Measurements from ENCODE around the gene STX1B.

STX1B gene

DNA sequence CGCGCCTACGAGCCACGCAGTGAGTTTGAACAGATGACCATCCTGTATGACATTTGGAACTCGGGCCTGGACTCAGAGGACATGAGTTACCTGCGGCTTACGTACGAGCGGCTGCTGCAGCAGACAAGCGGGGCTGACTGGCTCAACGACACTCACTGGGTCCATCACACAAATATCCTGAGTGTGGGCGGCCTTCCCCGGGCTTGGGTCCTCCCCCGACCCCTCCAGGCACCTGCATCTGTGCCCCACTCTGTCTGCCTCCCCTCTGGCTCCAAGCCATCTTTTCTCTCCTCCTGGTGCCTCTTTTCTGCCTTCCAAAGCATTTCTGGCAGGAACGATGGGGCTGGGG lies 30.4 kb downstream of the STX1B start:
- DNase-seq (ENCODE audit: low read depth in 2 of 2, low spot score in 1 of 2): no peak

DNA sequence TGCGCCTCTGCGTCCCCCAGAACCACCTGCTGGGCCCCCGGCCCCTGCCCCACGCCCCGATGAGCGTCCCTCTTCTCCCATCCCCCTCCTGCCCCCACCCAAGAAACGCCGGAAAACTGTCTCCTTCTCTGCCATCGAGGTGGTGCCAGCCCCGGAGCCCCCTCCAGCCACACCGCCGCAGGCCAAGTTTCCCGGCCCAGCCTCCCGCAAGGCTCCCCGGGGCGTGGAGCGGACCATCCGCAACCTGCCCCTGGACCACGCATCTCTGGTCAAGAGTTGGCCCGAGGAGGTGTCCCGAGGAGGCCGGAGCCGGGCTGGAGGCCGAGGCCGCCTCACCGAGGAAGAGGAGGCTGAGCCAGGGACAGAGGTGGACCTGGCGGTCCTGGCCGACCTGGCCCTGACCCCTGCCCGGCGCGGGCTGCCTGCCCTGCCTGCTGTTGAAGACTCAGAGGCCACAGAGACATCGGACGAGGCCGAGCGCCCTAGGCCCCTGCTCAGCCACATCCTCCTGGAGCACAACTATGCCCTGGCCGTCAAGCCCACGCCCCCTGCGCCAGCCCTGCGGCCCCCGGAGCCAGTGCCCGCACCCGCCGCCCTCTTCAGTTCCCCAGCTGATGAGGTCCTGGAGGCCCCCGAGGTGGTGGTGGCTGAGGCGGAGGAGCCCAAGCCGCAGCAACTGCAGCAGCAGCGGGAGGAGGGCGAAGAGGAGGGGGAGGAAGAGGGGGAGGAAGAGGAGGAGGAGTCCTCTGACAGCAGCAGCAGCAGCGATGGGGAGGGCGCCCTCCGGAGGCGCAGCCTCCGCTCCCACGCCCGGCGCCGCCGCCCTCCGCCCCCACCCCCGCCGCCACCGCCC lies 31.0 kb downstream of the STX1B start:
- no peak for DNase-seq (ENCODE audit: low read depth in 2 of 2, low spot score in 1 of 2)

DNA sequence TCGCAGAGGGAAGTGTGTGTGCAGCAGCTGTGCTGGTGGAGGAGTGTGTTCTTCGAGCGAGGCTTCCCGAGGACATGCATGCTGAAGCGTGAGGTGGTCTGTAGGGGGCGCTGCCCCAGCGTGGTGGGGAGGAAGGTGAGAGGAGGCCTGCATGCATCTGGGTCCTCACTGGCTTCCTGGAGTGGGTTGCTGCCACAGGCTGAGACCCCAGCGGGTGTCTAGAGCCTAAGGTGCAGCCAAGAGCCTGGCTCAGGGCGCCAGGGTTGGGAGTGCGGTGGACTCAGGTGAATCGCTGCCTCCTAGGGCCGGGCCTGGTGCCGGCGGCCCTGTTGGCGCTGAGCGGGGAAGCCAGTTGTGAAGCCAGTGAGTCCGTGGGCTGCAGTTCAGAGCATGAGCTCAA lies 32.9 kb downstream of the STX1B start:
- no peak for DNase-seq (ENCODE audit: low read depth in 2 of 2, low spot score in 1 of 2)

DNA sequence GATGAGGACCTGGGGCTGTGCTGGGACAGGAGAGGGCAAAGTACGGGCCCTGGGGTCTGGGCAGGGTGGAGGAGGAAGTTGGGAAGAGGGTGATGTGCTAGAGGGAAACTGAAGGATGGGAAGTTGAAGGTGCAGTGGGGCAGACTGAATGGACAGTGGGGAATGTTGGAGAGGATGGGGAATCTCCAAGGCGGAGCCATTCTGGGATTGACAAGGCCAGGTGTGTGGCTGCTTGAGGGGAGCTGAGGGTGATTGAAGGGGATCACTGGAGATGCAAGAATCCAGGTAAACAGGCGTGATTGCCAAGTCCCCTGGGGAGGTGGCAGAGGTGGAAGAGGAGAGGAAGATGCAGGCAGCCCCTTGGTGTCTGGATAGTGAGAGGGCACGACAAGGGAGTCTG lies 34.0 kb downstream of the STX1B start:
- no peak for DNase-seq (ENCODE audit: low read depth in 2 of 2, low spot score in 1 of 2)

DNA sequence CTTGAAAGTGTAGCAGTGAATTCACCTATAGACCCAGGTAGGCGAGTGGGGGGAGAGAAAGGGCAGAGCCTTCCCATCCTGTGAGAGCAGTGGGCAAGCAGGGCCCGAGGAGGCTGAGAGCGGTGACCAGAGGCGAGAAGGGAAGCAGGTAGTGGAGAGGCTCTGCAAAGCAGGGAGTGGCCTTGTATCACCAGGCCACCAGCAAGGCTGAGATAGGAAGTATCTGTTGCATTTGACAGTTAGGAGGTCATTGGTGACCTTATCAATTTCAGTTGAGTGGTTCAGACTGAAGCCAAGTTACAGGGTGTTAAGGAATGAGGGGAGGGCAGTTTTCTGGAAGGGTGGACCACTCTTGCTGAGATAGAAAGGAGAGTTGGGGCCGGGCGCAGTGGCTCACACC lies 36.1 kb downstream of the STX1B start:
- no peak for DNase-seq (ENCODE audit: low read depth in 2 of 2, low spot score in 1 of 2)

DNA sequence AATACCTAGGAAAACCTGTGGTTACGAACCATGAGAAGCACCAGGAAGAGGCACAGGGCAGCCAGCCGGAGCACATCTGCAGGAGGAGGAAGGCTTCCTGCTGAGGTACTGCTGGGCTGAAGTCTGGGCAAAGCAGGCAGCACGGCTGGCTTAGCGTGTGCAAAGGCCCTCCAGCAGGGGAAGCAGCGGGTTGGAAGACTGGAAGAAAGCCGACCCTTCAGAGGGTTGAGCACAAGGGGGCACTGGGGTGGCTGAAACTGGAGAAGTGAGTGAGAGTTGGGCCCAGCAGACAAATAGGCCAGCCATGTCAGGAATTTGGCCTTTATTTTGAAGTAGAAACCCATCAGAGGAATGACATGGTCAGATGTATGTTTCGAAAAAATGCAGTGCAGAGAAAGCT lies 37.6 kb downstream of the STX1B start:
- no peak for DNase-seq (ENCODE audit: low read depth in 2 of 2, low spot score in 1 of 2)

DNA sequence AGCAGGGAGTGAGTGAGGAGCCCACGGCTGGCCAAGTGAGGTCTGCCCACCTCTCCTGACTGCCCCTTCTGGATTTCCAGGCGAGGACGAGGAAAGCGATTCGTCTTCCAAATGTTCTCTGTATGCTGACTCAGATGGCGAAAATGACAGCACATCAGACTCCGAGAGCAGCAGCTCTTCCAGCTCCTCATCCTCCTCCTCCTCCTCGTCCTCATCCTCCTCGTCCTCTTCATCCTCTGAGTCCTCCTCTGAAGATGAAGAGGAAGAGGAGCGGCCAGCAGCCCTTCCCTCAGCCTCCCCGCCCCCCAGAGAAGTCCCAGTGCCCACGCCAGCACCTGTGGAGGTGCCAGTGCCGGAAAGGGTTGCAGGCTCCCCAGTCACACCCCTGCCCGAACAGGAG lies 39.1 kb downstream of the STX1B start:
- DNase-seq (ENCODE audit: low read depth in 2 of 2, low spot score in 1 of 2): no peak

GRCh38 chr16:30969246-30969842 lies 41.1 kb downstream of the STX1B start:
- DNase-seq (ENCODE audit: low read depth in 2 of 2, low spot score in 1 of 2): no peak

DNA sequence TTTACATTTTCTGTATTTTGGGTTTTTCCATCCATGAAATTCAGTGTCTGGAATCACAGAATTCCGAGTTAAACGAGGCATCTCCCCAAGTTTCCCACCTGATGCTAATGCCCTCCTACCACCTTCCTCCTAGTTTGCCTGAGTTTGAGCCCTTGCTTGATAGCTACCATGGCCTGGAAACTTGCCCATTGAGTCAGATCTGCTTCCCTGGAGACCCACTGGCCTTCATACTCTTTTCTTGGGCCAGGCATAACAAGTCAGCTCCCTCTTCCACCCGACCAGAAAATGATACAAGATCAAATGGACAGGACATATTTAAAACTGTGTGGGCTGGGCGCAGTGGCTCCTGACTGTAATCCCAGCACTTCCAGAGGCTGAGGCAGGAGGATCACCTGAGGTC lies 42.6 kb downstream of the STX1B start:
- no peak for DNase-seq (ENCODE audit: low read depth in 2 of 2, low spot score in 1 of 2)

DNA sequence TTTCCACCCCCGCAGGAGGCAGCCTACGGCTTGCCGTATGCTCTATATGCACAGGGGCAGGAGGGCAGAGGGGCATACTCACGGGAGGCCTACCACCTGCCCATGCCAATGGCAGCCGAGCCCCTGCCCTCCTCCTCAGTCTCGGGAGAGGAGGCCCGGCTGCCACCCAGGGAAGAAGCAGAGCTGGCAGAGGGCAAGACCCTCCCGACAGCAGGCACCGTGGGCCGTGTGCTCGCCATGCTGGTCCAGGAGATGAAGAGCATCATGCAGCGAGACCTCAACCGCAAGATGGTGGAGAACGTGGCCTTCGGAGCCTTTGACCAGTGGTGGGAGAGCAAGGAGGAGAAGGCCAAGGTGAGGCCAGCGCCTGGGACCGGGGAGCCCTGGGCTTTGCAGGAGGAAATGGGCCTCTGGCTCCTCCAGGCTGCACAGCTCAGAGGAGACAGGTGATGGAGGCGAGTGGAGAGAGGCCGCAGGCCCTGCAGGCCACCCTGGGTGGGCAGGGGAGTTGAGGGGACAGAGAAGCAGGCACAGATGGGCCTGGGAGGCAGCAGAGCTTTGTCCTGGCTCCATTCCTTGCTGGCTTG lies 44.3 kb downstream of the STX1B start:
- no peak for DNase-seq (ENCODE audit: low read depth in 2 of 2, low spot score in 1 of 2)

- no peak for DNase-seq (ENCODE audit: low read depth in 2 of 2, low spot score in 1 of 2)
Measured at GRCh38 chr16:30965436-30965835, 45.0 kb downstream of the STX1B start.

GRCh38 chr16:30964574-30965226 lies 45.7 kb downstream of the STX1B start:
- DNase-seq (ENCODE audit: low read depth in 2 of 2, low spot score in 1 of 2): no peak

DNA sequence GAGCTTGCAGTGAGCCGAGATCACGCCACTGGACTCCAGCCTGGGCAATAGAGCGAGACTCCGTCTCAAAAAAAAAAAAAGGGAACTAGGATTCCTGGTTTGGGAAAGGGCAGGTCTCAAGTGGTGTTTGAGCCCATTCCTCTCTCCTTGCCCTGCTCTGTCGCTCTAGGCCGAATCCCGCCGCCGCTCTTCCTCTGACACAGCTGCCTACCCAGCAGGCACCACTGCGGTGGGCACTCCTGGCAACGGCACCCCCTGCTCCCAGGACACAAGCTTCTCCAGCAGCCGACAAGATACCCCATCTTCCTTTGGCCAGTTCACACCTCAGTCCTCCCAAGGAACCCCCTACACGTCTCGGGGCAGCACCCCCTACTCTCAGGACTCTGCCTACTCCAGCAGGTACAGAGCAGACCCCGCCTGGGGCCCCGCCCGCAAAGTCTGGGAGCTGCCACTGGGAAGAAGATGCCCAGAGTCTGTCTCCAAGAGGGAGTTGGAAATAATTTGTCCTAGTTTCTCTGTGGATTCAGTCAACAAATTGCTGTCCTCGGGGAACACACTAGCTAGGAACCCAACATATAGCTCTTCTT lies 46.4 kb downstream of the STX1B start:
- DNase-seq (ENCODE audit: low read depth in 2 of 2, low spot score in 1 of 2): no peak

DNA sequence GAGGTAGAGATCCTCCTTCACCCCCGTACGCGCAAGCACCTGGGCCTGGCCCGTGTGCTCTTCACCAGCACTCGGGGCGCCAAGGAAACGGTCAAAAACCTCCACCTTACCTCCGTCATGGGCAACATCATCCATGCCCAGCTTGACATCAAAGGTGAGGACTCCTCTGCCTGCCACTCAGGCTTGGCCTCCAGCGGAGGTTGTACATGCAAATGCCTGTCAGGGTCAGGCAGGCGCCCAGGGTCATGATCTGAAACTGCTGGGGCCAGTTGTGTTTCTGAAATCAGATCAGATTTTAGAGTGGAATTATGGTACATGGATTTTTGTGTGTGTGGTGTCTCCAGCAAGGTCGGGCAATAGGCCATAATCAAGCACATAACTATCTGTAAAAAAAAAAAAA lies 49.1 kb downstream of the STX1B start:
- DNase-seq (ENCODE audit: low read depth in 2 of 2, low spot score in 1 of 2): no peak

DNA sequence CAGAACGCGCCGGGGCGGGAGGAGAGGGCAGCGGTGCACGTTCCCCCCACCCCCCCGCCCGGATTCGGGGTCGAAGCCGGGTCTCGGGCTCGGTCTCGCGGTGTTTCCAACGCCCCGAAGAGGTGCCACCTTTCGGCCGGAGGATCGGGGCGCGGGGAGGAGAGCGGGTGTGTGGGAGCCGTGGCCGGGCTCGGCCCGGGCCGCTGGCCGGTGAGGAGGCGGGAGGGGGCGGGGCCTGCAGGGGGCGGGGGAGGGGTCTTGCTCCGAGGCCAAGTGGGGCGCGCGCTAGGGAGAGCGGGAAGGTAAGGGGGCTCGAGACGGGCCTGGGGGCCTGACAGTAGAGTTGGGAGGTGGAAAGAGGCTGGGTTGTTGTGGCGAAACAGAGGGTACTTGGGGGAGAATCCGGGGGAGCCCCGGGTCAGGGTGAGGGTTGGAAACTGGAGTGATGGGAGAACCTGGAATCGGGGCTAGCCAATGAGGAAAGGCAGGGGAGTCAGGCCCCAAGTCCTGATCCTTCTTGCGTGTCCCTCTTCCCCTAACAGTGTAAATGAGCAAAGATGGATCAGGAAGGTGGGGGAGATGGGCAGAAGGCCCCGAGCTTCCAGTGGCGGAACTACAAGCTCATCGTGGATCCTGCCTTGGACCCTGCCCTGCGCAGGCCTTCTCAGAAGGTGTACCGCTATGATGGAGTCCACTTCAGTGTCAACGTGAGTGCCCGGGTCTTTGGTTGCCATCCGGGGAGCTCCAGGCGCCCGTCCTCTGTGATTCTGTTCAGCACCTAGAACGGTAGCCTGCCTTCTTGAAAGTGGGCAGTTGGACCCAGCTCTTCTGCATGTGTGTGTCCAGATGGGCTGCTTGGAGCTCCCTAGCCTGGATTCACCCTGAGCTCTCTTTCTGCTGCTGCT lies 52.0 kb downstream of the STX1B start:
- DNase-seq (ENCODE audit: low read depth in 2 of 2, low spot score in 1 of 2): no peak

DNA sequence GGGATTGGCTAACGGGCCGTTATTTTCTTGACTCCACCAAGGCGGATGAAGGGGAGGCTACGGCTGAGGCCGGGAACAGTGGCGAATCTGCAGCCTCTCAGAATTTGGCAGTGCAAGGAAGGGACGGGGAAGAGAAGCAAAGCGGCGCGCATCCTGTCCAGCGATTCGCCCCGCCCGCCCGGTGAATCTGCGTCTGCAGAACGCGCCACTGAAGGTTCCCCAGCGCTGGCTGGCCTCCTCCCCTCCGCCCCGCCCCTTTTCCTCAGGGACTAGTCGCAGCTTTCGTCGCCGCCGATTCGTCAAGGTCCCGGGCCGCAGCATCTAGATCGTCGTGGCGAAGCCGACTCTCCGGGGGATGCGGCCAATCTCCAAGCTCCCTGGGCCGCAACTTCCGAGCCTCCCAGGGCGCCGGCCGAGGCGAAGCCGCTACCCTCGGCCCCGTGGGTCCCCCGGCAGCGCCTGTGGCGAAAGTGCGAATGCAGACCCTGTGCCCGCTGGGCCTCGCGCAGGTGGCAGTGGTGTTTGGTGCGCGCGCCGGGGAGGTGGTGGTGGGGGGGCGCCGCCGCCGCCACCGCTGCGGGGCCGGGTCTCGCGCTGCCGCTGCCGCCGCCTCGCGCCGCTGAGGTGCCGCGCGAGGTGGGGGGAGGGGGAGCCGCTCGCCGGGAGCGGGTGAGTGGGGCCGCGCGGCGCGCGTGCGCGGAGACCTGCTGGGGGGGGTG lies 52.8 kb downstream of the STX1B start, which contains the start of gene SETD1A:
Gene SETD1A (plus strand): TSS at position 299 of the 719 bp plus-strand sequence. CDS start 978 bp downstream, outside the sequence.
- peak; percentile 94 to 95 for DNase-seq (ENCODE audit: low read depth in 2 of 2, low spot score in 1 of 2)

DNA sequence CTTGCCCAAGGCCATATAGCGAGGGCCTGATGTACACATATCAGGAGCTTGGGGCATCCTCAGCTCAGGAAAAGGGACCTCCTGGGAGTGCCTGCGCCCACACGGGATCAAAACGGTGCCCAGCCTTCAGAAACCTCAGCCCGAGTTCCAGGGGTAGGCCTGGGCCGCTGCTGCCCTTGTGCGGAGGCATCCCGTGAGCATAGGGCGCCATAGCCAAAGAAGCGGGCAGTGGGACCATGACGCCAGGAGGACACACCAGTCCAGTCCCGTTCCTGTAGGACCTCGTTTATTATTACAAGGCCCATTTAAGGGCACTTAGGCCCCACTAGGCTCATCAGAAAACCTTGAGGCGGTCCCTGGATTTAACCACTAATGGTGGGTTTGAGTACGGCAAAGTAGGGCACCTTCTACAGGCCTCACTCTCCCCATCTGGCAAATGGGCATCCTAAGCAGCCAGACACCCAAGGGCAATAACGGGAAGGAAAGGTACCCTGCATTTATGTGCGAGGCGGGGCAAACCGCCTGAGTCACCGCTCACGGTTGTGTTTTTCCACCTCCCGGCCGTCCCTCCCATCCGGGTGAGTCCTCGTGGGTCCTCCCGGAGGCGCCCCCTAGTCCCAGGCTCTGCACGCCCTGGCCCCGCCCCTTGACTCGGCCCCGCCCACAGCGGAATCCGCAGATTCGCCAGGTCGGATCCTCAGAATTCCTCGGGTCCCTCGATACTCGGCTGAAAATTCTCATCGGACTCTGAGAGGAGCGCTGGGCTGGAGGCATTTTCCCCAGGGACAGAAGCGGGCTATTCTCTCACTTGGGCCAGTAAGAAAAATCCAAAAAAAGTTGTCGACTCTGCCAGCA lies 53.6 kb downstream of the STX1B start:
- DNase-seq (ENCODE audit: low read depth in 2 of 2, low spot score in 1 of 2): peak; percentile 82 to 83

DNA sequence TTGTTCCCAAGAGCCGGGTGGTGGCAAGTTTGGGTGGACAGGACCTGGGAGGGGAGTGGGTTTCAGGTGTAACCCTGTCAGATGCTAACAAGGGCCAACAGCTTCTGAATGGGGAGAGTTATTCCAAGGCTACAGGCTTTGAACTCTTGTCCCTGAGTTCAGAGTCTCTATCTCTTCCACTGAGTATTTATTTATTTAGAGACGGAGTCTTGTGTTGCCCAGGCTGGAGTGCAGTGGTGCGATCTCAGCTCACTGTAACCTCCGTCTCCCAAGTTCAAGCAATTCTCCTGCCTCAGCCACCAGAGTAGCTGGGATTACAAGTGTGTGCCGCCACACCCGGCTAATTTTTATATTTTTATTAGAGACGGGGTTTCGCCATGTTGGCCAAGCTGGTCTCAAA lies 55.4 kb downstream of the STX1B start:
- DNase-seq (ENCODE audit: low read depth in 2 of 2, low spot score in 1 of 2): no peak
